Measurements from ENCODE around the gene HOXA5. TPM values are rescaled to one million over a fixed set of nuclear protein-coding genes. Genes with fewer than 3 reads are reported as not detected.

Gene HOXA5
- total RNA-seq, 2 donors from 2014 or later, result 0.14 TPM; not detected in 1

DNA sequence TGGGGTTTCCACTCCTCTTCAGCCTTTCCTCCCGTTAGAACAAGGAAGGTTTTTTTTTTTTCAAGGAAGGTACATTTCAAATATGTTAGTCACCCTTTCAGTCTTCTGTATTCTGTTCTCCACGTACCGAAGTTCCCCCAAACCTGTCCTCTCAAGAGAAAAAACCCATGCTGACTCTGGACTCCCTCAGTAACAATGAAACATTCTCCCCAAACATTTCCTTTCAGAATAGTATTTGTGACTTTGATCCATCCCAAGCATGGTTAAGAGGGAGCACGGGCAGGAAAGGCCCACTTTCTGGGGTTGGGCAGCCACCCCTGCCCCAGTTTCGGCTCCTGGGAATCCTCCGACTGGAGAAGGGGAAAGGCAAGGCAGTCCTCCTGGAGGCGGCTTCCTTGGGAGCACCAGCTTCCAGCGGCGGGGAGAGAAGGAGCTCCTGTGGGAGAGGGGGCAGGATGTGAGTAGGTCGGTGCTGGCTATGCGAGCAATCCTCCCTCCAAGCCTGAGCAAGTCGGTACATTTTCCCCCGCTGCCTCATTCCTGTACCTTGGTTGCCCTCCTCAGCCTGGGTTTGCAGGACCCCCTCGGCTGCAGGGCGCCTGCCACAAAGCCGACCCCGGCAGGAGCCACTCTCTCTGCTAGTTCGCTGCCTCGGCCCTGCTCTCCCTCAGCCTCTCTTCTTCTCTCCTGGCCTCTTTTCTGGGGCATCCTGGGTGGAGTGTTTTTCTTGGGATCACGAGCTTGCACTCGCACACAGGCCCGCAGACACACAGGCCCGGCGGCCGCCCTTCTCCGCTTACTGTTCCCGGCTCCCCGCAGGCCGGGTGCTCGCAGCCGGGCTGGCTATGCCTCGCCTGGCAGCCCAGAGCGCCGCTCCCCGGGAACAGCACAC is 45.5 kb downstream of the HOXA5 start:
- no peak for DNase-seq
- Mint-ChIP-seq H3K4me3 (peak overlapping the region; percentile 87 to 89), H3K9me3 (no peaks in the 10 kb centered on the region), H3K36me3 (ENCODE audit: insufficient read depth in 2 of 2) (peaks cover 1 to 10% of the 10 kb centered on the region in 2 donors), H3K27ac (no peak overlapping the region), H3K27me3 (ENCODE audit: low read depth) (peaks cover 85% of the 10 kb centered on the region), H3K4me1 (ENCODE audit: low read depth) (peaks cover 56% of the 10 kb centered on the region)
- ATAC-seq (replicated peaks in 1 of 2), result no peak

- H3K4me3 Mint-ChIP-seq, result peak overlapping the region; percentile 87 to 89
- H3K9me3 Mint-ChIP-seq, result no peaks in the 10 kb centered on the region
- DNase-seq (peak in 1 of 2 donors; percentile 37), ATAC-seq (replicated peaks in 1 of 2) (peak in 1 of 2 donors; percentile 22)
- peaks cover 0 to 10% of the 10 kb centered on the region in 2 donors for H3K36me3 Mint-ChIP-seq (ENCODE audit: insufficient read depth in 2 of 2)
- peaks cover 85% of the 10 kb centered on the region for H3K27me3 Mint-ChIP-seq (ENCODE audit: low read depth)
- peaks cover 48% of the 10 kb centered on the region for H3K4me1 Mint-ChIP-seq (ENCODE audit: low read depth)
- H3K27ac Mint-ChIP-seq, result peak overlapping the region; percentile 11
Observed at GRCh38 chr7:27096768-27097514, 46.5 kb downstream of the HOXA5 start.

GRCh38 chr7:27095897-27096767 is 47.3 kb downstream of the HOXA5 start, which contains the start of gene HOXA1:
Gene HOXA1, minus strand, starts transcription at chr7:27096000. Its CDS starts 88 bp downstream, at chr7:27095912.
- Mint-ChIP-seq H3K9me3 (no peaks in the 10 kb centered on the region), H3K4me1 (ENCODE audit: low read depth) (peaks cover 42% of the 10 kb centered on the region), H3K27ac (peak within 1 kb of the TSS; percentile 73), H3K36me3 (ENCODE audit: insufficient read depth in 2 of 2) (peaks cover 0 to 10% of the 10 kb centered on the region in 2 donors), H3K4me3 (peak within 1 kb of the TSS; percentile 87 to 89), H3K27me3 (ENCODE audit: low read depth) (peaks cover 85% of the 10 kb centered on the region)
- ATAC-seq (replicated peaks in 1 of 2) (peak; percentile 88 to 89), DNase-seq (peak; percentile 82 to 85)

DNA sequence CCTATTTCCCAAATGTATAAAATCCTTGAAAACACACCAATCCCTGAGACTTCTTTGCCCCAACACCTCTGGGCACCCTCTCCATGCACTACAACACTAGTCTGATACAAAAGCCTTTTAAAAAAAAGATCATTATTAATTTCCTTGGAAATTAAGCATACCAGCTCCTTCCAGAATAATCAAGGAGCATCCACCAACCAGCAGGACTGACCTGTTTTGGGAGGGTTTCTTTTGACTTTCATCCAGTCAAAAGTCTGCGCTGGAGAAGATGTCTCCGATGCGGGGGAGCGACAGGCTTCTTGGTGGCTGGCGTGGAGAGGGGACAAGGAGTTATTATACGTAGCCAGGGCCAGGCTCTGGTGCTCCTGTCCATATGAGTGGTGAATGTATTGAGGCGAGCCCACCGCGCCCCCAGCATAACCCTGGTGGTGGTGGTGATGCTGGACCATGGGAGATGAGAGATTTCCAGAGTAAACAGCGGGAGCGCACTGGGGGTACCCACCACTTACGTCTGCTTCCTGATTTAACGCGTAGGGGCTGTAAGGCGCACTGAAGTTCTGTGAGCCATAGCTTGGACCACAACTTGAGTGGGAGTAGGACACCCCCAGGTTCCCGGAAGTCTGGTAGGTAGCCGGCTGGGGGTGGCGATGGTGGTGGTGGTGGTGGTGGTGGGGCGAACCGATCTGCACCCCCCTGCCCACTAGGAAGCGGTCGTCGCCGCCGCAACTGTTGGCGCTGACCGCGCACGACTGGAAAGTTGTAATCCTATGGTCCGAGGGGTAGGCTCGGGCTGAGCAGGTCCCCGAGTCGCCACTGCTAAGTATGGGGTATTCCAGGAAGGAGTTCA is 48.2 kb downstream of the HOXA5 start:
- Mint-ChIP-seq H3K36me3 (ENCODE audit: insufficient read depth in 2 of 2) (peaks cover 0 to 10% of the 10 kb centered on the region in 2 donors), H3K27me3 (ENCODE audit: low read depth) (peaks cover 85% of the 10 kb centered on the region), H3K4me3 (peak overlapping the region; percentile 87 to 89), H3K4me1 (ENCODE audit: low read depth) (peaks cover 42% of the 10 kb centered on the region), H3K9me3 (no peaks in the 10 kb centered on the region), H3K27ac (peak overlapping the region; percentile 73)
- ATAC-seq (replicated peaks in 1 of 2), result peak; percentile 31 to 41
- peak; percentile 33 to 43 for DNase-seq

GRCh38 chr7:27094304-27095049 is 49.0 kb downstream of the HOXA5 start:
- Mint-ChIP-seq H3K36me3 (ENCODE audit: insufficient read depth in 2 of 2) (peaks cover 0 to 10% of the 10 kb centered on the region in 2 donors), H3K27me3 (ENCODE audit: low read depth) (peaks cover 85% of the 10 kb centered on the region), H3K4me1 (ENCODE audit: low read depth) (peaks cover 35% of the 10 kb centered on the region), H3K27ac (peak overlapping the region; percentile 73), H3K4me3 (peak overlapping the region; percentile 87 to 89), H3K9me3 (no peaks in the 10 kb centered on the region)
- DNase-seq (no peak), ATAC-seq (replicated peaks in 1 of 2) (no peak)

- Mint-ChIP-seq H3K9me3 (peaks cover 0 to 2% of the 10 kb centered on the region in 2 donors), H3K27me3 (ENCODE audit: low read depth) (peaks cover 85% of the 10 kb centered on the region), H3K4me3 (no peak overlapping the region), H3K27ac (no peak overlapping the region), H3K36me3 (ENCODE audit: insufficient read depth in 2 of 2) (peaks cover 0 to 9% of the 10 kb centered on the region in 2 donors), H3K4me1 (ENCODE audit: low read depth) (peaks cover 27% of the 10 kb centered on the region)
- ATAC-seq (replicated peaks in 1 of 2) (no peak), DNase-seq (no peak)
Observed at GRCh38 chr7:27093184-27093895, 50.1 kb downstream of the HOXA5 start.

GRCh38 chr7:27092819-27093110 is 50.7 kb downstream of the HOXA5 start:
- Mint-ChIP-seq H3K4me1 (ENCODE audit: low read depth) (peaks cover 24% of the 10 kb centered on the region), H3K36me3 (ENCODE audit: insufficient read depth in 2 of 2) (peaks cover 0 to 9% of the 10 kb centered on the region in 2 donors)
- no peak for ATAC-seq (replicated peaks in 1 of 2)

DNA sequence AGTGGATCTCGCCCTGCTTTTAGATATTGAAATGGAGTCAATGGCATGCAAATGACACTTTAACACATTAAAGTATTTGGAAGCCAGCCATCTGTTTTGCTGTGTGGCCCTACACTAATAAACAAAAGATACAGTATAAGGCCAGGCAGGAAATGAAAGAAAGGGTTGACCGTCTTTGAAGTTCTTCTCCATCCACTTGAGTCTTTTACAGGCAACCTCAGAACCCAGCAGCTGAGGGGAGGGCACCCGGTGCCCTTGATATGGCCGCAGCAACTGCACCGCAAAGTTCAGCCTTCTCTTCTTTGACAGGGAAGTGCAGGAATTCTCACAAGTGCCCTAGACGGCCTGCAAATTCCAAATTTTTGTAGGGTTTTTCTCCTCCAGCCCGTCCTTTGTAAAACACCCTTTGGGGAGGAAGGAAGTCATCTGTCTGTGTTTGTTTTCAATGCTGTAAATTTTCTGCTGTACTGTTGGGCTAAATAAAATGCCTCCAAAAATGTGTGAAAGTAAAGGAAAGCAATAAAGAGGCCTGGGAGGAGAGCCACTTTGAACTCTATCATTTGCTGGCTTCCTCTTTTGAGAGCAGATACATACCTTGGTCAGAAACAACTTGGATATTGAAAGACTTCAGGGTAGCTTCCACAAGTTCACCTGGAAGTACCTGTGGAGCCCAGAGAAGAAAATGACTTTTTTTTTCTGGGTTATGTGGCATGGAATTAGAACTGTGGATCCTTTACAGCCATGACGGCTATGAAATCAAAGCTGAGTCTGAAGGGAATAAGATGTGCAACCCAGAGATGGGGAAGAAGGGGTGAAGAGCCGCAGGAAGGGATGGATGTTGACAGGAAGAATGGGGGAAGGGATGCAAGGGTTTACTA is 51.3 kb downstream of the HOXA5 start:
- Mint-ChIP-seq H3K36me3 (ENCODE audit: insufficient read depth in 2 of 2) (peaks cover 0 to 9% of the 10 kb centered on the region in 2 donors), H3K27me3 (ENCODE audit: low read depth) (peaks cover 87% of the 10 kb centered on the region), H3K4me3 (no peak overlapping the region), H3K27ac (no peak overlapping the region), H3K9me3 (peaks cover 0 to 2% of the 10 kb centered on the region in 2 donors), H3K4me1 (ENCODE audit: low read depth) (peaks cover 18% of the 10 kb centered on the region)
- ATAC-seq (replicated peaks in 1 of 2) (no peak), DNase-seq (no peak)

More at GRCh38 chr7:27092819-27093110, 50.7 kb downstream of the HOXA5 start:
- no peak overlapping the region for H3K4me3 Mint-ChIP-seq
- peaks cover 0 to 2% of the 10 kb centered on the region in 2 donors for H3K9me3 Mint-ChIP-seq
- H3K27ac Mint-ChIP-seq, result no peak overlapping the region
- peaks cover 87% of the 10 kb centered on the region for H3K27me3 Mint-ChIP-seq (ENCODE audit: low read depth)
- no peak for DNase-seq

- Mint-ChIP-seq H3K27me3 (ENCODE audit: low read depth) (peaks cover 89% of the 10 kb centered on the region), H3K9me3 (peaks cover 0 to 2% of the 10 kb centered on the region in 2 donors), H3K4me1 (ENCODE audit: low read depth) (peaks cover 15% of the 10 kb centered on the region), H3K4me3 (no peak overlapping the region), H3K36me3 (ENCODE audit: insufficient read depth in 2 of 2) (peaks cover 0 to 8% of the 10 kb centered on the region in 2 donors), H3K27ac (no peak overlapping the region)
- ATAC-seq (replicated peaks in 1 of 2) (no peak), DNase-seq (no peak)
Observed at GRCh38 chr7:27091105-27091504, 52.4 kb downstream of the HOXA5 start.

Data from activated T-cell treated with anti-CD3 and anti-CD28 coated beads, Interleukin-2, amount 50 U/mL, for 72 hours (primary cell).